CD4-positive, alpha-beta T cell treated with Interleukin-15 for 4 hours (primary cell): ENCODE results near the gene GNGT1.

ENCODE experiments used
- DNase-seq: peaks from one replicate; pipeline ENCODE4 v3.0.0-alpha.2; 2020; ENCODE audit warnings: low spot score

The GNGT1 gene

GRCh38 chr7:93906267-93906666, at the start of gene GNGT1:
Gene GNGT1, plus strand, starts transcription at chr7:93906567. Its CDS starts 180 bp downstream, at chr7:93906747.
- DNase-seq = no peak

GRCh38 chr7:93858857-93859256, 47.5 kb upstream of the GNGT1 start:
- DNase-seq = no peak

- DNase-seq = no peak
Observed at GRCh38 chr7:93860261-93860660, 46.1 kb upstream of the GNGT1 start.

GRCh38 chr7:93861325-93861949, 44.9 kb upstream of the GNGT1 start:
- no peak for DNase-seq

GRCh38 chr7:93862651-93863050, 43.7 kb upstream of the GNGT1 start:
- no peak for DNase-seq

GRCh38 chr7:93866886-93867285, 39.5 kb upstream of the GNGT1 start:
- DNase-seq = no peak

GRCh38 chr7:93873998-93874574, 32.3 kb upstream of the GNGT1 start:
- DNase-seq = no peak

GRCh38 chr7:93877742-93878141, 28.6 kb upstream of the GNGT1 start:
- DNase-seq = no peak

GRCh38 chr7:93879356-93879755, 27.0 kb upstream of the GNGT1 start:
- no peak for DNase-seq

- DNase-seq = no peak
Observed at GRCh38 chr7:93882468-93882867, 23.9 kb upstream of the GNGT1 start.

- no peak for DNase-seq
Observed at GRCh38 chr7:93883078-93883916, 23.1 kb upstream of the GNGT1 start.

GRCh38 chr7:93883917-93884345, 22.4 kb upstream of the GNGT1 start:
- DNase-seq = no peak

- DNase-seq = no peak
Observed at GRCh38 chr7:93884541-93884940, 21.8 kb upstream of the GNGT1 start.

- no peak for DNase-seq
Observed at GRCh38 chr7:93889261-93889660, 17.1 kb upstream of the GNGT1 start.

- DNase-seq = no peak
Observed at GRCh38 chr7:93890041-93890463, 16.3 kb upstream of the GNGT1 start.

GRCh38 chr7:93890464-93891068, 15.8 kb upstream of the GNGT1 start, which contains the start of gene TFPI2:
Gene TFPI2, minus strand, starts transcription at chr7:93890753. Its CDS starts 75 bp downstream, at chr7:93890678.
- DNase-seq = no peak

GRCh38 chr7:93894426-93894825, 11.9 kb upstream of the GNGT1 start:
- DNase-seq = no peak

GRCh38 chr7:93894966-93895640, 11.3 kb upstream of the GNGT1 start:
- no peak for DNase-seq

GRCh38 chr7:93895859-93896600, 10.3 kb upstream of the GNGT1 start:
- no peak for DNase-seq

- no peak for DNase-seq
Observed at GRCh38 chr7:93897680-93898079, 8.7 kb upstream of the GNGT1 start.

- no peak for DNase-seq
Observed at GRCh38 chr7:93902777-93903423, 3.5 kb upstream of the GNGT1 start.
